ENCODE measurements around the gene LRRC19.

The LRRC19 gene

DNA sequence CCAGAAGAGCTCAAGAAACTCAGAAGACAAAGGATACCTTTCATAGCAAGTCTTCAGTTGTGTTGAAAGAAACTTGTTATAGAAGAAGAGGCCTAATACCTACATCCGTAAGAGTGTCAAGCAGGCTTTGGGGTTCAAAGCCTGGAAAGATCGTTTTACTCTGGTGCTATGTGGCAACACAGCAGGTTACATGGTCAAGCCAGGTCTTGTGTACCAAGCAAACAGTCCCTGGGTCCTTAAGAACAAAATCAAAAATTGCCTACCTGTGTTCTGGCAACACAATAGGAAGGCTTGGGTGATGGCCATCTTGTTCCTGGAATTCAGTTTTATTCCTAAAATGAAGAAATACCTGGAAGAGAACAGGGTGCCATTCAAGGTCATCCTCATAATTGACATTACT, 32.0 kb upstream of the LRRC19 start:
- H2AK5ac ChIP-seq (ENCODE audit: low read depth, low read length): no peak overlapping the region
- H3K4me3 ChIP-seq (ENCODE audit: low read length in 2 of 2): no peak overlapping the region
- H3K4ac ChIP-seq (ENCODE audit: low read length): no peak overlapping the region
- H3K27ac ChIP-seq (replicated peaks; ENCODE audit: low read length): no peak overlapping the region
- H3K9me3 ChIP-seq (replicated peaks in 1 of 2; ENCODE audit: control insufficient read depth in 2 of 2, insufficient read depth in 1 of 2, low read depth in 1 of 2, low read length in 2 of 2): no peaks in the 10 kb centered on the region
- H4K91ac ChIP-seq (ENCODE audit: low read depth, low read length, poor library complexity): no peak overlapping the region
- H3K14ac ChIP-seq (ENCODE audit: low read length): no peak overlapping the region
- no peak overlapping the region for H2BK15ac ChIP-seq (ENCODE audit: low read length)
- H2AFZ ChIP-seq (ENCODE audit: low read length): no peak overlapping the region
- H3K27me3 ChIP-seq (ENCODE audit: control insufficient read depth in 3 of 3, insufficient read depth in 3 of 3, low read depth in 1 of 3, low read length in 3 of 3): no peaks in the 10 kb centered on the region
- no peak overlapping the region for H3K4me2 ChIP-seq (ENCODE audit: insufficient read depth, low read length, poor library complexity, severe bottlenecking)
- no peak overlapping the region for H3K9ac ChIP-seq (ENCODE audit: low read depth, low read length, poor library complexity)
- no peak overlapping the region for H4K8ac ChIP-seq (ENCODE audit: low read depth, low read length)
- H3K4me1 ChIP-seq (ENCODE audit: control insufficient read depth in 2 of 2, insufficient read depth in 1 of 2, low read depth in 1 of 2, low read length in 2 of 2): no peaks in the 10 kb centered on the region
- peaks cover 2 to 5% of the 10 kb centered on the region in 2 donors for H3K36me3 ChIP-seq (replicated peaks in 1 of 2; ENCODE audit: control insufficient read depth in 2 of 2, insufficient read depth in 2 of 2, low read length in 2 of 2)
- no peaks in the 10 kb centered on the region for H3K79me1 ChIP-seq (ENCODE audit: low read depth, low read length)
- no peak overlapping the region for H3K23ac ChIP-seq (ENCODE audit: low read depth, low read length, poor library complexity)
- H2BK12ac ChIP-seq (ENCODE audit: low read length): no peak overlapping the region
- no peak for DNase-seq (ENCODE audit: low spot score)
- H2BK5ac ChIP-seq (ENCODE audit: low read length): no peak overlapping the region
- no peak overlapping the region for H3K18ac ChIP-seq (ENCODE audit: low read length)
- no peak overlapping the region for H2BK120ac ChIP-seq (ENCODE audit: low read depth, low read length)
- no CpG with 5 or more reads among the region's 2 CpGs for WGBS, 2 donors (ENCODE audit: extremely low coverage in 2 of 2, insufficient read length in 2 of 2, insufficient replicate concordance in 1 of 2)

DNA sequence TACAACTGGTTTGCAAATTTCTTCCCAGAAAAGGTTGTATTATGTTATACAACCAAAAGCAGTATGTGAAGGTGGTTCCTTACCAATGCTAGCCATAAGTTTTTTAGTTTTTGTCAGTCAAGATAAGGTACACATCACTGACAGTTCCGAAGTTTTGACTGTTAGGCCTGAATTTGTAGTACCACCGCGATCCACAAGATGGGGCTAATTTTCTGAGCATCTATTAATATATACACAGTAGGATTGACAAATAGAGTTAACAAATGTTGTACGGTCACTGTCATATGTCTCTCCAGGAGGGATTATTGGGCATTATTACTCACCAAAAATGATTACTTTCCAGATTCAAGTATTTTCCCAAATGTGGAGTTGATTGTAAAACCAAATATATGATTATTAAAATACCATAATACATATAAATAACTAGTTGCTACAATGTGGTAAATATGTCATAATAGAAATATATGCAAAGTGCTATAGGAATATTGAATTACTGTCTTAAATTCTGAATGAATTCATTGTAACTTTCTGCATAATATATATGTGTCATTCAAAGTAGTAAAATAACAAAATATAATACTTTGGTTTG, 28.4 kb upstream of the LRRC19 start:
- H2AFZ ChIP-seq (ENCODE audit: low read length): no peak overlapping the region
- H3K4ac ChIP-seq (ENCODE audit: low read length): no peak overlapping the region
- WGBS, 2 donors (ENCODE audit: extremely low coverage in 2 of 2, insufficient read length in 2 of 2, insufficient replicate concordance in 1 of 2): no CpG with 5 or more reads among the region's 4 CpGs
- H2BK120ac ChIP-seq (ENCODE audit: low read depth, low read length): no peak overlapping the region
- no peak overlapping the region for H3K18ac ChIP-seq (ENCODE audit: low read length)
- no peak overlapping the region for H3K27ac ChIP-seq (replicated peaks; ENCODE audit: low read length)
- no peaks in the 10 kb centered on the region for H3K9me3 ChIP-seq (replicated peaks in 1 of 2; ENCODE audit: control insufficient read depth in 2 of 2, insufficient read depth in 1 of 2, low read depth in 1 of 2, low read length in 2 of 2)
- H3K14ac ChIP-seq (ENCODE audit: low read length): no peak overlapping the region
- no peak overlapping the region for H4K8ac ChIP-seq (ENCODE audit: low read depth, low read length)
- no peak overlapping the region for H3K4me3 ChIP-seq (ENCODE audit: low read length in 2 of 2)
- H3K23ac ChIP-seq (ENCODE audit: low read depth, low read length, poor library complexity): no peak overlapping the region
- no peak overlapping the region for H2BK12ac ChIP-seq (ENCODE audit: low read length)
- no peak overlapping the region for H2AK5ac ChIP-seq (ENCODE audit: low read depth, low read length)
- H3K27me3 ChIP-seq (ENCODE audit: control insufficient read depth in 3 of 3, insufficient read depth in 3 of 3, low read depth in 1 of 3, low read length in 3 of 3): no peaks in the 10 kb centered on the region
- no peaks in the 10 kb centered on the region for H3K79me1 ChIP-seq (ENCODE audit: low read depth, low read length)
- no peaks in the 10 kb centered on the region for H3K4me1 ChIP-seq (ENCODE audit: control insufficient read depth in 2 of 2, insufficient read depth in 1 of 2, low read depth in 1 of 2, low read length in 2 of 2)
- peaks cover 2 to 9% of the 10 kb centered on the region in 2 donors for H3K36me3 ChIP-seq (replicated peaks in 1 of 2; ENCODE audit: control insufficient read depth in 2 of 2, insufficient read depth in 2 of 2, low read length in 2 of 2)
- H3K9ac ChIP-seq (ENCODE audit: low read depth, low read length, poor library complexity): no peak overlapping the region
- no peak overlapping the region for H2BK15ac ChIP-seq (ENCODE audit: low read length)
- DNase-seq (ENCODE audit: low spot score): peak; percentile 24
- H4K91ac ChIP-seq (ENCODE audit: low read depth, low read length, poor library complexity): no peak overlapping the region
- H3K4me2 ChIP-seq (ENCODE audit: insufficient read depth, low read length, poor library complexity, severe bottlenecking): no peak overlapping the region
- H2BK5ac ChIP-seq (ENCODE audit: low read length): no peak overlapping the region

DNA sequence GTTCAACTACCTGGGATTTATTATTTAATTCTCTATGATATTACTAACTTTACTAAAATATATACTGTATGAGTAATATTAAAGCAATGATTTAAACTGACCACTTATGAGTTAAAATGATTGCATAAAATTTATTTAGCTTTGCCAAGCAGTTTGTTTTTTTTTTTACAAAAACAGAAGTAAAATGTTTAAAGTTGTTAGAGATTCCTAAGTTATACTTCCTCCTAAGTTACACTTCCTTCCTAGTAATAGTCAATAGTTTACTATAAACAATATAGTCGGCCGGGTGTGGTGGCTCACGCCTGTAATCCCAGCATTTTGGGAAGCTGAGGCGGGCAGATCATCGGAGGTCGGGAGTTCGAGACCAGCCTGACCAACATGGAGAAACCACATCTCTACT, 23.7 kb upstream of the LRRC19 start:
- Histone ChIP-seq H2AFZ (ENCODE audit: low read length) (no peak overlapping the region), H3K79me1 (ENCODE audit: low read depth, low read length) (no peaks in the 10 kb centered on the region), H3K4me2 (ENCODE audit: insufficient read depth, low read length, poor library complexity, severe bottlenecking) (no peak overlapping the region), H3K27ac (replicated peaks; ENCODE audit: low read length) (no peak overlapping the region), H3K9ac (ENCODE audit: low read depth, low read length, poor library complexity) (no peak overlapping the region), H3K18ac (ENCODE audit: low read length) (no peak overlapping the region), H3K27me3 (ENCODE audit: control insufficient read depth in 3 of 3, insufficient read depth in 3 of 3, low read depth in 1 of 3, low read length in 3 of 3) (no peaks in the 10 kb centered on the region), H3K4me1 (ENCODE audit: control insufficient read depth in 2 of 2, insufficient read depth in 1 of 2, low read depth in 1 of 2, low read length in 2 of 2) (no peaks in the 10 kb centered on the region), H4K8ac (ENCODE audit: low read depth, low read length) (no peak overlapping the region), H2BK120ac (ENCODE audit: low read depth, low read length) (no peak overlapping the region), H3K23ac (ENCODE audit: low read depth, low read length, poor library complexity) (no peak overlapping the region), H3K9me3 (replicated peaks in 1 of 2; ENCODE audit: control insufficient read depth in 2 of 2, insufficient read depth in 1 of 2, low read depth in 1 of 2, low read length in 2 of 2) (peaks cover under 1 to 16% of the 10 kb centered on the region in 2 donors), H2BK5ac (ENCODE audit: low read length) (no peak overlapping the region), H2BK15ac (ENCODE audit: low read length) (no peak overlapping the region), H4K91ac (ENCODE audit: low read depth, low read length, poor library complexity) (no peak overlapping the region), H3K14ac (ENCODE audit: low read length) (no peak overlapping the region), H3K36me3 (replicated peaks in 1 of 2; ENCODE audit: control insufficient read depth in 2 of 2, insufficient read depth in 2 of 2, low read length in 2 of 2) (peaks cover 2 to 19% of the 10 kb centered on the region in 2 donors), H3K4ac (ENCODE audit: low read length) (no peak overlapping the region), H3K4me3 (ENCODE audit: low read length in 2 of 2) (no peak overlapping the region), H2AK5ac (ENCODE audit: low read depth, low read length) (no peak overlapping the region), H2BK12ac (ENCODE audit: low read length) (no peak overlapping the region)
- DNase-seq (ENCODE audit: low spot score): no peak
- WGBS, 2 donors (ENCODE audit: extremely low coverage in 2 of 2, insufficient read length in 2 of 2, insufficient replicate concordance in 1 of 2): no CpG with 5 or more reads among the region's 7 CpGs

DNA sequence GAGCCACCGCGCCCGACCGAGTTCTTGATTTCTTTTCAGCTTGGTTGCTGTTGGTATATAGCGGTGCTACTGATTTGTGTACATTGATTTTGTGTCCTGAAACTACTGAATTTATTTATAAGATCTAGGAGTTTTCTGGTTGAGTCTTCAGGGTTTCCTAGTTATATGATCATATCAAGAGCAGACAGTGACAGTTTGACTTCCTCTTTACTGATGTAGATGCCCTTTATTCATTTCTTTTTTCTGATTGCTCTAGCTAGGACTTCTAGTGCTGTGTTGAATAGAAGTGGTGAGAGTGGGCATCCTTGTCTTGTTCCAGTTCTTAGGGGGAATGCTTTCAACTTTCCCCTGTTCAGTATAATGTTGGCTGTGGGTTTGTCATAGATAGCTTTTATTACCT, 17.4 kb upstream of the LRRC19 start:
- no peaks in the 10 kb centered on the region for H3K27me3 ChIP-seq (ENCODE audit: control insufficient read depth in 3 of 3, insufficient read depth in 3 of 3, low read depth in 1 of 3, low read length in 3 of 3)
- no peak overlapping the region for H3K18ac ChIP-seq (ENCODE audit: low read length)
- no peak overlapping the region for H2BK15ac ChIP-seq (ENCODE audit: low read length)
- no peak overlapping the region for H4K8ac ChIP-seq (ENCODE audit: low read depth, low read length)
- no CpG with 5 or more reads among the region's 5 CpGs for WGBS, 2 donors (ENCODE audit: extremely low coverage in 2 of 2, insufficient read length in 2 of 2, insufficient replicate concordance in 1 of 2)
- H3K4me1 ChIP-seq (ENCODE audit: control insufficient read depth in 2 of 2, insufficient read depth in 1 of 2, low read depth in 1 of 2, low read length in 2 of 2): no peaks in the 10 kb centered on the region
- no peak overlapping the region for H2AFZ ChIP-seq (ENCODE audit: low read length)
- H3K9ac ChIP-seq (ENCODE audit: low read depth, low read length, poor library complexity): no peak overlapping the region
- no peak overlapping the region for H2BK12ac ChIP-seq (ENCODE audit: low read length)
- H2BK120ac ChIP-seq (ENCODE audit: low read depth, low read length): no peak overlapping the region
- H2BK5ac ChIP-seq (ENCODE audit: low read length): no peak overlapping the region
- H3K36me3 ChIP-seq (replicated peaks in 1 of 2; ENCODE audit: control insufficient read depth in 2 of 2, insufficient read depth in 2 of 2, low read length in 2 of 2): peaks cover 10 to 62% of the 10 kb centered on the region in 2 donors
- H3K4me3 ChIP-seq (ENCODE audit: low read length in 2 of 2): no peak overlapping the region
- no peak overlapping the region for H3K4me2 ChIP-seq (ENCODE audit: insufficient read depth, low read length, poor library complexity, severe bottlenecking)
- no peak overlapping the region for H3K27ac ChIP-seq (replicated peaks; ENCODE audit: low read length)
- H4K91ac ChIP-seq (ENCODE audit: low read depth, low read length, poor library complexity): no peak overlapping the region
- no peak overlapping the region for H3K14ac ChIP-seq (ENCODE audit: low read length)
- no peaks in the 10 kb centered on the region for H3K79me1 ChIP-seq (ENCODE audit: low read depth, low read length)
- H2AK5ac ChIP-seq (ENCODE audit: low read depth, low read length): no peak overlapping the region
- H3K4ac ChIP-seq (ENCODE audit: low read length): no peak overlapping the region
- DNase-seq (ENCODE audit: low spot score): no peak
- peaks cover 3 to 22% of the 10 kb centered on the region in 2 donors for H3K9me3 ChIP-seq (replicated peaks in 1 of 2; ENCODE audit: control insufficient read depth in 2 of 2, insufficient read depth in 1 of 2, low read depth in 1 of 2, low read length in 2 of 2)
- no peak overlapping the region for H3K23ac ChIP-seq (ENCODE audit: low read depth, low read length, poor library complexity)
